Measurements from ENCODE around the gene PILRA. TPM values are rescaled to one million over a fixed set of nuclear protein-coding genes. Genes with fewer than 3 reads are reported as not detected.

The PILRA gene
- total and polyA plus RNA-seq, 2 of the 13 experiments (the other 11 are each of a cell fraction or from before 2014, with no cell fraction given), result 0.13 to 1.3 TPM

DNA sequence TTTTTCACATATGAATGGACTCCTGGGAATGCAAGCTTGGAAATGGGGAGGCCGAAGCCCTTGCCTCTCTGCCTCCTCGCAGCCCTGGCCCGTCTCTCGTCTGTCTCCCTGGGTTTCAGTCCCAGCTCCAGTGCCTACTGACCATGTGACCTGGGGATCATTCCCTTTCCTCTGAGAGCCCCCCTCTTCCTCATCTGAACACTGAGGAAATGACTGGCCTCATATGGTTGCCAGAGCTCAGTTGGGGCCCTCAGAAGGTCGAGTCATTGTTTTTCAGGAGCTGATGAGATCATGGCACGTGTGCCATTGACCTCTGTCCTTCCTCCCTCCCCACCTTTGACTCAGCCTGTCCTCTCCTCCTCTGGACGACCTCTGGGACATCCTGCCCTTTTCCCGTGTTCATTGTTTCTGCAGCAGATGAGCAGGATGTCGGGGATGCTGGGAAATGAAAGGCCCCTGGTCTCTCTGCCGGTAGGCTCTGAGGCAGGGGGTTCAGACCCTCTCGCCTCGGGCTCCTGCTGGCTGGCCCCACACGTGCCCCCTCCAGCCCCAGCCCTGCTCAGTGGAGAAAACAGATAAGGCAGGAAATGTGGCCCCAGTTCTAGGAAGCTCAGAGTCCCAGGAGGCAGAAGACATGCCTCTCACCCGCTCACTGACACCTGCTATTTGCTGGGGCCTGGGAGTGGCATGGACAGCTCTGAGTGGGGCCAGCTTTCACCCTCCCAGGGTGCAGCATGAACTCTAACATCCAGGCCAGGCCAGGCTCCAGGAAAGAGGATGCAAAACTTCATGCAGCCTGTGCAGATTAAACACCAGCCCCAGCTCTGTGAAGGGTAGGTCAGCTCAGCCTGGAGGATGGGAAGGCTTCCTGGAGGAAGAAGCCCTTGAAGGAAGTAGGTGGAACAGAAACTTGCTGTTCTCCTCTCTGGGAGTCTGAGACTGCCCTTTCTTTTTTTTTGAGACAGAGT lies 71.3 kb downstream of the PILRA start (continued):
- TF ChIP-seq ZNF746 (CRISPR knock-in tag; IDR thresholded peaks at IDR 0.05), result peak; percentile 99
- TF ChIP-seq, protein P1, sequence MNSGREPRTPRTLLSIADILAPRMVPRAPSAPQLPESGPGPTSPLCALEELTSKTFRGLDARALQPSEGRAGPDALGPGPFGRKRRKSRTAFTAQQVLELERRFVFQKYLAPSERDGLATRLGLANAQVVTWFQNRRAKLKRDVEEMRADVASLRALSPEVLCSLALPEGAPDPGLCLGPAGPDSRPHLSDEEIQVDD (CRISPR knock-in tag; IDR thresholded peaks at IDR 0.05; ENCODE audit: borderline replicate concordance), result no peak
- TF ChIP-seq IKZF4 (CRISPR knock-in tag; IDR thresholded peaks at IDR 0.05; ENCODE audit: borderline replicate concordance, low read depth, not compliant biosample characterization), result peak; percentile 54
- no peak; the same call in 1 of the 2 replicates for TF ChIP-seq TCF7 (IDR thresholded peaks at IDR 0.05; ENCODE audit: low read depth)
- TF ChIP-seq, protein P2, sequence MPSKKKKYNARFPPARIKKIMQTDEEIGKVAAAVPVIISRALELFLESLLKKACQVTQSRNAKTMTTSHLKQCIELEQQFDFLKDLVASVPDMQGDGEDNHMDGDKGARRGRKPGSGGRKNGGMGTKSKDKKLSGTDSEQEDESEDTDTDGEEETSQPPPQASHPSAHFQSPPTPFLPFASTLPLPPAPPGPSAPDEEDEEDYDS (CRISPR knock-in tag; IDR thresholded peaks at IDR 0.05), result peak; percentile 69
- no peak for TF ChIP-seq ZNF570 (CRISPR knock-in tag; IDR thresholded peaks at IDR 0.05; ENCODE audit: borderline replicate concordance)
- no peak for TF ChIP-seq HDAC6 (IDR thresholded peaks at IDR 0.05; ENCODE audit: low read depth, low read length)
- TF ChIP-seq, protein P3, sequence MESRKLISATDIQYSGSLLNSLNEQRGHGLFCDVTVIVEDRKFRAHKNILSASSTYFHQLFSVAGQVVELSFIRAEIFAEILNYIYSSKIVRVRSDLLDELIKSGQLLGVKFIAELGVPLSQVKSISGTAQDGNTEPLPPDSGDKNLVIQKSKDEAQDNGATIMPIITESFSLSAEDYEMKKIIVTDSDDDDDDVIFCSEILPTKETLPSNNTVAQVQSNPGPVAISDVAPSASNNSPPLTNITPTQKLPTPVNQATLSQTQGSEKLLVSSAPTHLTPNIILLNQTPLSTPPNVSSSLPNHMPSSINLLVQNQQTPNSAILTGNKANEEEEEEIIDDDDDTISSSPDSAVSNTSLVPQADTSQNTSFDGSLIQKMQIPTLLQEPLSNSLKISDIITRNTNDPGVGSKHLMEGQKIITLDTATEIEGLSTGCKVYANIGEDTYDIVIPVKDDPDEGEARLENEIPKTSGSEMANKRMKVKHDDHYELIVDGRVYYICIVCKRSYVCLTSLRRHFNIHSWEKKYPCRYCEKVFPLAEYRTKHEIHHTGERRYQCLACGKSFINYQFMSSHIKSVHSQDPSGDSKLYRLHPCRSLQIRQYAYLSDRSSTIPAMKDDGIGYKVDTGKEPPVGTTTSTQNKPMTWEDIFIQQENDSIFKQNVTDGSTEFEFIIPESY (CRISPR knock-in tag; IDR thresholded peaks at IDR 0.05), result peak; percentile 83
- TF ChIP-seq ZNF737 (CRISPR knock-in tag; IDR thresholded peaks at IDR 0.05; ENCODE audit: borderline replicate concordance), result no peak
- TF ChIP-seq ZNF20 (CRISPR knock-in tag; IDR thresholded peaks at IDR 0.05), result no peak
- TF ChIP-seq ZNF547 (CRISPR knock-in tag; IDR thresholded peaks at IDR 0.05), result 0 out of 2 replicates have a peak, but pooled peaks have one; percentile 22
- peak; percentile 24 to 51; a peak in 2 of 4 replicates for TF ChIP-seq MAFK (conservative IDR thresholded peaks at IDR 0.05 in 1 of 2, IDR thresholded peaks at IDR 0.05 in 1 of 2; ENCODE audit: low read length in 2 of 2)
- TF ChIP-seq AGO1 (IDR thresholded peaks at IDR 0.05; ENCODE audit: low read depth, low read length, poor library complexity, severe bottlenecking), result no peak
- no peak for TF ChIP-seq ZNF891 (CRISPR knock-in tag; IDR thresholded peaks at IDR 0.05)
- no peak for TF ChIP-seq ATAD3A (CRISPR knock-in tag; IDR thresholded peaks at IDR 0.05)
- TF ChIP-seq, protein P4, sequence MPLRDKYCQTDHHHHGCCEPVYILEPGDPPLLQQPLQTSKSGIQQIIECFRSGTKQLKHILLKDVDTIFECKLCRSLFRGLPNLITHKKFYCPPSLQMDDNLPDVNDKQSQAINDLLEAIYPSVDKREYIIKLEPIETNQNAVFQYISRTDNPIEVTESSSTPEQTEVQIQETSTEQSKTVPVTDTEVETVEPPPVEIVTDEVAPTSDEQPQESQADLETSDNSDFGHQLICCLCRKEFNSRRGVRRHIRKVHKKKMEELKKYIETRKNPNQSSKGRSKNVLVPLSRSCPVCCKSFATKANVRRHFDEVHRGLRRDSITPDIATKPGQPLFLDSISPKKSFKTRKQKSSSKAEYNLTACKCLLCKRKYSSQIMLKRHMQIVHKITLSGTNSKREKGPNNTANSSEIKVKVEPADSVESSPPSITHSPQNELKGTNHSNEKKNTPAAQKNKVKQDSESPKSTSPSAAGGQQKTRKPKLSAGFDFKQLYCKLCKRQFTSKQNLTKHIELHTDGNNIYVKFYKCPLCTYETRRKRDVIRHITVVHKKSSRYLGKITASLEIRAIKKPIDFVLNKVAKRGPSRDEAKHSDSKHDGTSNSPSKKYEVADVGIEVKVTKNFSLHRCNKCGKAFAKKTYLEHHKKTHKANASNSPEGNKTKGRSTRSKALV (CRISPR knock-in tag; IDR thresholded peaks at IDR 0.05), result no peak; the same call in 1 of the 2 replicates
- TF ChIP-seq KDM5B (CRISPR knock-in tag; IDR thresholded peaks at IDR 0.05; ENCODE audit: borderline replicate concordance), result no peak; the same call in 1 of the 2 replicates
- TF ChIP-seq MAFG (CRISPR knock-in tag; IDR thresholded peaks at IDR 0.05), result peak; percentile 74; the same call in 1 of the 2 replicates
- peak; percentile 87 for TF ChIP-seq ZNF263 (CRISPR knock-in tag; IDR thresholded peaks at IDR 0.05)
- TF ChIP-seq KAT2B (IDR thresholded peaks at IDR 0.05; ENCODE audit: borderline replicate concordance, low read depth, low read length), result no peak
- peak; percentile 78; the same call in 1 of the 2 replicates for TF ChIP-seq KDM1A (CRISPR knock-in tag; IDR thresholded peaks at IDR 0.05)
- TF ChIP-seq TP53 (CRISPR knock-in tag; conservative IDR thresholded peaks at IDR 0.05), result no peak

Data from HepG2 (cell line).